CD4-positive, alpha-beta T cell treated with Interleukin-21 for 1 hour (primary cell): ENCODE measurements around the gene LHB.

Experiments used
- DNase-seq: peaks from one replicate; pipeline ENCODE4 v3.0.0-alpha.2; 2020

LHB gene

GRCh38 chr19:48970923-48971395, 45.9 kb downstream of the LHB start:
- peak; percentile 81 for DNase-seq

- no peak for DNase-seq
Observed at GRCh38 chr19:48970139-48970766, 46.6 kb downstream of the LHB start.

DNA sequence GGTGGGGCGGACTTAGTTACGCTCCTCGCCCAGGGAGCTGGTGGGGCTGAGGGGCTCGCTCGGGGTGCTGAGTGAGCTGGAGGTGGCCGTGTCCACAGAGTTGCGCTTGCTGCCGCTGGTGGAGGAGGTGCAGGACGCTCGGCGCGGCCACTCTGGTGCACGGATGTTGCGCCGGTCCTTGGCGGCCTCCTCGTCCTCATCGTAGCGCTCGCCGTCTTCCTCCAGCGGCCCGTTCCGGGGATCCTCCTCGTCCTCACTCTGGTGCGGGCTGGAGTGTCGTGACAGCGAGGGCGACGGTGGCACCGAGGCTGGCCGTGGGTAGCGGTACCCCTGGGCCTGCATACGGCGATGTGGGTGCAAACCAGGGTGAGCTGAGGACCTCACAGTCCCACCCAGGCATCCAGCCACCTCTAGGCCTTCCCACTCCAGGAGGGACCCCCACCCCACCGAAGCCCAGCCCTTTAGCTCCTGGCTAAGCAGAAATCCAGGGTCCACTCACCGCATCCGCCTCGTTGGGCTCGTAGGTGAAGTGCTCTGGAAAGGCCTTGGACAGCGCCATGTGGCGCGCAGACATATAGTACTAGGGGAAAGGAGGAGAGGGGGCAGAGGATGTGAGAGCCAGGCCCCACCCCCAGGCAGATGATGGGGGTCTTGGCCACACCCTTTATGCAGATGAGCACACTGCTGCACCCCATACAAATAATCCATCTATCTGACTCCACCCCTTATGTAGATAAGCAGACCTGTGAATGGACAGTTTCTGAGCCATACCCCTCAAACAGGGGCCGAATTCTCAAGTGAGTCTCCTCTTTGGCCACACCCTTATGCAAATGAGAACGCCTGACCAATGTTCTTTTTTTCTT, 47.4 kb downstream of the LHB start:
- no peak for DNase-seq

DNA sequence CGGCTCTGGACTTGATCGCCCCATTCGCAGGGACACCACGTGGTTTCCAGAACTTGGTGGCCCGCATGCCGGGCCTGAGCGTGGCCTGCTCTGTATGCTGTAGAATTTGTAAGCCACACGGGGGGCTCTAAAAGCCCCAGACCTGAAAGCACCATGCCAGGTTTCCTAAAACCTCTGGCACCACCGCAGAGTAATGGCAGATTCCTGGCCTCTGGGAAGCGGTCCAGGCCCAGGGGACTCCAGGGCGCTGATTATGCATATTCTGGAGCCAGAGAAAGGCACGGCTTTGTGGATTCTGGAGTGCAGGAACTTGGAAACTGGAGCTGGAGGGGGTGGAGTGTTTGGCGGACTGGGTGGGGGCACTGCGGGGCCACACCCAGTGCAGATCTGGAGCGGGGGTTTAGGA, 48.1 kb downstream of the LHB start:
- DNase-seq = no peak

DNA sequence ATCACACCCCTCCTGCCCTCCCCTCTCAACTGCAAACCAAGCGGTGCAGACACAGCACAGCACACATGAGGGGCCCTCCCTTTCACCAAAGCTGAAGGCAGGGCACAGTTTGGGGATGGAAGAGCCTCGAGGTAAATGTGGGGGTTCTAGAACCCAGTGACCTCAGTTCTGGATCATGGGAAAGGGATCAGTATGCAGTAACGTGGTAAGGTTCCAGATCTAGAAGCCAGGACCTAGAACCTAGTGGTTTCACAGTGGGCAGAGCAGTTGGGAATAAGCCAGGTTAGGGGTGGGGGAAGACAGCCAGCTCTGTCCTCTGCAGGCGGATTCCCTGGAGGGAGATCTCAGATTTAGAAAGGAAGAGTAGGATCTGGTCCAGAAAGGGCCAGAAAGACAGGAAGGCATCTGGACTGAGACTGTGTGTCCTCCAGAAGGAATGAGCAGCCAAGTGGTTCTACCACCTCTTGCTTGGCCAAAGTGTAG, 48.7 kb downstream of the LHB start:
- no peak for DNase-seq

GRCh38 chr19:48967346-48968178, 49.3 kb downstream of the LHB start:
- peak; percentile 36 for DNase-seq

DNA sequence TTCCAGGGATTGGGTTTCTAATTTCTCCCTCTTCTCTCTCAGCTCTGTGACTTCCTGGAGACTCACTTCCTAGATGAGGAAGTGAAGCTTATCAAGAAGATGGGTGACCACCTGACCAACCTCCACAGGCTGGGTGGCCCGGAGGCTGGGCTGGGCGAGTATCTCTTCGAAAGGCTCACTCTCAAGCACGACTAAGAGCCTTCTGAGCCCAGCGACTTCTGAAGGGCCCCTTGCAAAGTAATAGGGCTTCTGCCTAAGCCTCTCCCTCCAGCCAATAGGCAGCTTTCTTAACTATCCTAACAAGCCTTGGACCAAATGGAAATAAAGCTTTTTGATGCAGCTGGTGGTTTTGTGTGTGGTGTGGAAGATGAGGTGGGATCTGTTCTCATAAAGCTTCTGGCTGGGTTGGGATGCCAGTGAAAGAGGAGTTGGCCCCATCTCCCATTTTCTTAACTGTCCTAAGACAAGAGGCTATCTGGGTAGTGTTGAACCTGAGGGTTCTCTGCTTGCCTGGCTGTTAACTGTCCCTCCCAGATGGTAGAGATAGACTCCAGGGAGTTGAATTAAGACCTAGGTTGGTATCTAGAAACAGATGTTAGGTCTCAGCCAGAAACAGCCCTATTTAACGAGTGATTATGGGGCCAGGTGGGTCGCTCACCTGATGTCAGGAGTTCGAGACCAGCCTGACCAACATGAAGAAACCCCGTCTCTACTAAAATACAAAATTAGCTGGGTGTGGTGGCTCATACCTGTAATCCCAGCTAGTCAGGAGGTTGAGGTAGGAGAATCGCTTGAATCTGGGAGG, 50.1 kb downstream of the LHB start:
- DNase-seq = no peak
